ENCODE data around the gene IDI2. TPM values are rescaled to one million over a fixed set of nuclear protein-coding genes. Genes with fewer than 3 reads are reported as not detected.

Gene IDI2
- not detected in 2 replicates for total RNA-seq

GRCh38 chr10:1025683-1026082, at the start of gene IDI2:
IDI2 (minus strand) TSS chr10:1025859; CDS start chr10:1024723, 1,136 bp downstream.

DNA sequence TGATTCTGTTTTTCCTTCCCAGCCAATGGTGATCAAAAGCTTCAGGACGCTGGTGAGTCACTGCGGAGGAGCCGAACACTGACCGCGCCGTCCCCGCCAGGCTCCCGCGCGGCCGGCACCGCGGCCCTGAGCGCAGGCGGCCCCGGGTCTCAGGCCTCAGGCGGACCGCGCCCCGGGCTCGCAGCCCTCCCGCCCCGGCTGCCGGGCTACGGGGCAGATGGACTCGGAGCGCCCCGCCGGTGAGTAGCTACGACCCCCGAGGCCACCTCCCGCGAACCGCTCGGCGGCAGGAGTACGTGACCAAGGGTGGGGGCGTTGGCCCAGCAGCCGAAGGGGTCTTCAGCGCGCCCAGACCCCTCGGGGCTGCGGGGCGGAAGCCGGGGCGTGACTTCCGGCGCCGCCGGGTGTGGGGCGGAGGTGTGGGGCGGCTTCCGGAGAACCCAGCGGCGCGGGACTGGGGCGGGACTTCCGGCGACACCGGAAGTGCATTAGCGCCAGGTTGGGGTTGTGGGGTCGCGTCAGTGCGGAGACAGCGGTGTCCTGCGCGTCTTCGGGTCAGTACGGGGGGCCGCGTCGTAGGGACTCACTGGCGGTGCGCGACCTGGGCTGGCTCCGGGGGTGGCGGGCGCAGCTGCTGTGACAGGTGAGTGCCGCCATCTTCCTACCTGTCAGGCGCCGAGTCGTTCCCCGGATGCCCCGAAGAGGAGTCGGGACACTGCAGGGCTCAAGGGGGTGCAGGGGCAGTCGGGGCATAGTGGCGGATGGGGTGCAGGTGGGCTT, 30.9 kb upstream of the IDI2 start, which contains the start of gene WDR37:
Gene WDR37, plus strand, starts transcription at position 60 of the 780 bp plus-strand sequence. CDS start 15,771 bp downstream, outside the sequence.

DNA sequence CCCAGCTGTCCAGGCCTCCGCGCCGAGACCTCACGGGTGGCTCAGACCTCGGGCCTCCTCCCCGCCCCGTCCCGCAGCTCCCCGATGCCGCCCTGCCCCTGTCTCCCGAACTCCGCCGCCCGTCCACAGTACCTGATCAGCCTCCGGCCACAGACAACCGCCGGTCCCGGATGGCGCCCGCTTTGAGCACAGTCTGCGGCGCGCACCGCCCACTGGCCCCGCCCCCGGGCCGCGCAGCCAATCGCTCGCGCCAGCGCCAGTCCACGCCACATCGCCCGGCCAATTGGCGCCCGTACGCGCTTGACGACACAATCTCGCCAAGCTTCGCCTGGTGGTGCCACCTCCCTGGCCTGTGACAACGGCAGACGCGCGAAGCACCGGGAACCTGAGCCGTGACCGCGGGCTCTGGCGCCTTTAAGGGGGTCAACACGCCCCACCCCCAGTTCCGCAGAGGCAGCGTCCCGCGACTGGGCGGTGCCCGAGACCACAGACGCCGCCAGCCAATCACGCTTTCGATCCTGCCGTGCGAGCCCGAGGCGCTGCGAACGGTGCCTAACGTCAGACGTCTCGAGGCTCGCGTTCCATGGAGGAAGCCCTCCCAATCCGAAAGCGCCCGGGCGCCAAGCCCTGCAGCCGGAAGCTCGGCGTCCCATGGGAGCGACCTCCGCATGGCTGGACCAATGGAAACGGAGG, 23.2 kb upstream of the IDI2 start, which contains the start of gene IDI1:
Gene IDI1, minus strand, starts transcription at position 388 of the 693 bp plus-strand sequence. Its CDS starts 116 bp downstream, at position 272.

DNA sequence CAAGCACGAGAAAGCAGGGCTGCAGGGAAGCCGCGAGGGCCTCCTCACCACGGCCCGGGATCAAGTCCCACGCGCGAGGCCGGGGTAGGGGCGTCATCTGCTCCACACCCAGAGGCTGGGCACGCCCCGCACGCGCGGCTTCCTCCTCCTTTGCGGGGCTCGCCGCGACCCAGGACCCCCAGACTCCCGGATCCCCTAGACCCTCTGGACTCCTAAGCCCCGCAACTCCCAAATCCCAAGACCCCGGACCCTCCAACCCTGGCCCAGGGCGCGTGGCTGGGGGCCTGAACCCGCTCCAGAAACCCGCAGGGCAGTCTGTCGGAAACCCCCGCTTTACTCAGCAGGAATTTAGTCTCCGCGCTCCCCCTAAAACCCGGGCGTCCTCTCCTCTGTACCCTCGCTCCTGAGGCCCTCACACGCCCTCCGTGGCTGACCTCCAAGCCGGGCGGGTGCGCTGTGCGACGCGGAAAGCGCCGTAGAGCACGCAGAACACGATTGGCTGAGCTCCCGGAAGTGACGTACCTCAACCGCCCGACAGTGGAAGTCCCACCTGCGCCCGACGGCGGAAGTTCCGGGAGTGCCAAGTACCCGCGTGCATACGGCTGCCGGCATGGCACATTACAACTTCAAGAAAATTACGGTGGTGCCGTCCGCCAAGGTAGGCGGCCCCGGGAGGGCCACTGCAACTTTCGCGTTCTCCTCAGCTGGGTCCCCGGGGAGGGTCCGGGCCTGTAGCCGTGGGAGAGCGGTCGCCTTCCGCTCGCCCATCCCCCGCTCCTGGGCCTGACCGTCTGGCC, 37.6 kb downstream of the IDI2 start, which contains the start of gene GTPBP4:
Gene GTPBP4, plus strand, starts transcription at position 565 of the 797 bp plus-strand sequence. Its CDS starts 46 bp downstream, at position 611.

Other genes starting within 250 kb of the IDI2 start
- 32.8 and 49.4 TPM in 2 replicates for gene LARP4B, start 94.2 kb downstream of the IDI2 start, total RNA-seq
- 15.7 and 24.3 TPM in 2 replicates for gene GTPBP4, start 37.4 kb downstream of the IDI2 start, total RNA-seq
- gene IDI1, start 23.3 kb upstream of the IDI2 start, total RNA-seq = 25.5 and 109 TPM in 2 replicates
- 9.4 and 13.3 TPM in 2 replicates for gene WDR37, start 30.5 kb upstream of the IDI2 start, total RNA-seq

All from epithelial cell of alveolus of lung (primary cell).